Measurements from ENCODE around the gene BRPF1. TPM values are rescaled to one million over a fixed set of nuclear protein-coding genes. Genes with fewer than 3 reads are reported as not detected.

The BRPF1 gene
- total RNA-seq, 2 experiments from 2014 or later = 57.3 to 58.8 TPM

- no peak for ATAC-seq (ENCODE audit: low read depth)
- H3K4me3 Mint-ChIP-seq = no peak overlapping the region
- POLR2A ChIA-PET = no interaction called here
- peaks cover 5% of the 10 kb centered on the region for H3K4me1 Mint-ChIP-seq
- H3K36me3 Mint-ChIP-seq = no peaks in the 10 kb centered on the region
- DNase-seq = no peak
- H3K27me3 Mint-ChIP-seq = peaks cover 4% of the 10 kb centered on the region
- H3K9me3 Mint-ChIP-seq = no peaks in the 10 kb centered on the region
- no peak overlapping the region for H3K27ac Mint-ChIP-seq
These were observed 19.1 kb upstream of the BRPF1 start for GRCh38 chr3:9712415-9712814.

GRCh38 chr3:9713142-9713541 is 18.4 kb upstream of the BRPF1 start:
- Mint-ChIP-seq H3K4me1 (peaks cover 7% of the 10 kb centered on the region), H3K4me3 (no peak overlapping the region), H3K9me3 (no peaks in the 10 kb centered on the region), H3K36me3 (no peaks in the 10 kb centered on the region), H3K27ac (peak overlapping the region; percentile 35), H3K27me3 (peaks cover 5% of the 10 kb centered on the region)
- POLR2A ChIA-PET = no interaction called here
- ATAC-seq (ENCODE audit: low read depth) (no peak), DNase-seq (no peak)

GRCh38 chr3:9715136-9715535 is 16.4 kb upstream of the BRPF1 start:
- no peaks in the 10 kb centered on the region for H3K36me3 Mint-ChIP-seq
- no peak overlapping the region for H3K4me3 Mint-ChIP-seq
- H3K9me3 Mint-ChIP-seq = no peaks in the 10 kb centered on the region
- no peak for ATAC-seq (ENCODE audit: low read depth)
- POLR2A ChIA-PET = no interaction called here
- H3K27me3 Mint-ChIP-seq = peaks cover 6% of the 10 kb centered on the region
- peaks cover 7% of the 10 kb centered on the region for H3K4me1 Mint-ChIP-seq
- no peak for DNase-seq
- no peak overlapping the region for H3K27ac Mint-ChIP-seq

GRCh38 chr3:9715764-9716437 is 15.6 kb upstream of the BRPF1 start:
- DNase-seq = no peak
- Mint-ChIP-seq H3K27me3 (peaks cover 7% of the 10 kb centered on the region), H3K36me3 (no peaks in the 10 kb centered on the region), H3K4me3 (no peak overlapping the region), H3K9me3 (no peaks in the 10 kb centered on the region), H3K4me1 (peaks cover 3% of the 10 kb centered on the region), H3K27ac (no peak overlapping the region)
- ATAC-seq (ENCODE audit: low read depth) = peak; percentile 69
- POLR2A ChIA-PET = no interaction called here

- Mint-ChIP-seq H3K9me3 (no peaks in the 10 kb centered on the region), H3K4me3 (no peak overlapping the region), H3K27me3 (peaks cover 7% of the 10 kb centered on the region), H3K27ac (no peak overlapping the region), H3K36me3 (no peaks in the 10 kb centered on the region), H3K4me1 (peaks cover 3% of the 10 kb centered on the region)
- POLR2A ChIA-PET = no interaction called here
- DNase-seq = no peak
- no peak for ATAC-seq (ENCODE audit: low read depth)
These were observed 14.6 kb upstream of the BRPF1 start for GRCh38 chr3:9716801-9717555.

GRCh38 chr3:9717563-9717962 is 14.0 kb upstream of the BRPF1 start:
- DNase-seq (no peak), ATAC-seq (ENCODE audit: low read depth) (no peak)
- Mint-ChIP-seq H3K36me3 (no peaks in the 10 kb centered on the region), H3K4me1 (peaks cover 3% of the 10 kb centered on the region), H3K4me3 (no peak overlapping the region), H3K27me3 (peaks cover 10% of the 10 kb centered on the region), H3K9me3 (no peaks in the 10 kb centered on the region), H3K27ac (no peak overlapping the region)
- POLR2A ChIA-PET = no interaction called here

GRCh38 chr3:9718118-9718517 is 13.4 kb upstream of the BRPF1 start:
- no peak overlapping the region for H3K4me3 Mint-ChIP-seq
- POLR2A ChIA-PET = no interaction called here
- ATAC-seq (ENCODE audit: low read depth) = no peak

GRCh38 chr3:9721015-9721699 is 10.4 kb upstream of the BRPF1 start:
- Mint-ChIP-seq H3K4me1 (peaks cover 6% of the 10 kb centered on the region), H3K4me3 (no peak overlapping the region), H3K27me3 (peaks cover 8% of the 10 kb centered on the region), H3K27ac (no peak overlapping the region), H3K36me3 (no peaks in the 10 kb centered on the region), H3K9me3 (no peaks in the 10 kb centered on the region)
- no peak for DNase-seq
- no peak for ATAC-seq (ENCODE audit: low read depth)
- POLR2A ChIA-PET = no interaction called here

More at GRCh38 chr3:9718118-9718517, 13.4 kb upstream of the BRPF1 start:
- no peaks in the 10 kb centered on the region for H3K9me3 Mint-ChIP-seq
- peaks cover 12% of the 10 kb centered on the region for H3K27me3 Mint-ChIP-seq
- peaks cover 7% of the 10 kb centered on the region for H3K4me1 Mint-ChIP-seq
- no peak for DNase-seq
- no peak overlapping the region for H3K27ac Mint-ChIP-seq
- no peaks in the 10 kb centered on the region for H3K36me3 Mint-ChIP-seq

- POLR2A ChIA-PET = no interaction called here
- no peak overlapping the region for H3K27ac Mint-ChIP-seq
- ATAC-seq (ENCODE audit: low read depth) (no peak), DNase-seq (no peak)
- no peaks in the 10 kb centered on the region for H3K36me3 Mint-ChIP-seq
- H3K9me3 Mint-ChIP-seq = no peaks in the 10 kb centered on the region
- no peak overlapping the region for H3K4me3 Mint-ChIP-seq
- H3K27me3 Mint-ChIP-seq = peaks cover 8% of the 10 kb centered on the region
- peaks cover 6% of the 10 kb centered on the region for H3K4me1 Mint-ChIP-seq
These were observed 9.9 kb upstream of the BRPF1 start for GRCh38 chr3:9721700-9722060.

- H3K4me3 Mint-ChIP-seq = no peak overlapping the region
- H3K36me3 Mint-ChIP-seq = no peaks in the 10 kb centered on the region
- POLR2A ChIA-PET = interaction anchor here (0.6 to 1.4 kb wide), 2 partner anchors 24 to 259 kb away, joined by 3 to 5 read pairs; partner anchors contain the start of gene OGG1
- H3K27me3 Mint-ChIP-seq = peaks cover 5% of the 10 kb centered on the region
- no peak for ATAC-seq (ENCODE audit: low read depth)
- no peaks in the 10 kb centered on the region for H3K9me3 Mint-ChIP-seq
- peaks cover 28% of the 10 kb centered on the region for H3K4me1 Mint-ChIP-seq
- no peak overlapping the region for H3K27ac Mint-ChIP-seq
- no peak for DNase-seq
These were observed 5.6 kb upstream of the BRPF1 start for GRCh38 chr3:9725775-9726515.

GRCh38 chr3:9727041-9727595 is 4.4 kb upstream of the BRPF1 start:
- peak overlapping the region; percentile 75 for H3K27ac Mint-ChIP-seq
- no peaks in the 10 kb centered on the region for H3K36me3 Mint-ChIP-seq
- POLR2A ChIA-PET = interaction anchor here (0.6 to 1.6 kb wide), 5 partner anchors 22 to 364 kb away, joined by 3 to 9 read pairs (median 3); partner anchors contain the start of genes ARPC4, MTMR14 and OGG1
- peak; percentile 19 for ATAC-seq (ENCODE audit: low read depth)
- peak; percentile 57 for DNase-seq
- peaks cover 5% of the 10 kb centered on the region for H3K27me3 Mint-ChIP-seq
- H3K4me1 Mint-ChIP-seq = peaks cover 29% of the 10 kb centered on the region
- H3K9me3 Mint-ChIP-seq = no peaks in the 10 kb centered on the region
- H3K4me3 Mint-ChIP-seq = peak overlapping the region; percentile 81

- Mint-ChIP-seq H3K27me3 (peaks cover under 1% of the 10 kb centered on the region), H3K9me3 (no peaks in the 10 kb centered on the region), H3K36me3 (peaks cover 3% of the 10 kb centered on the region), H3K27ac (peak overlapping the region; percentile 75), H3K4me1 (peaks cover 33% of the 10 kb centered on the region), H3K4me3 (no peak overlapping the region)
- DNase-seq (no peak), ATAC-seq (ENCODE audit: low read depth) (no peak)
- POLR2A ChIA-PET = interaction anchor here (0.6 to 1.6 kb wide), 4 partner anchors 22 to 364 kb away, joined by 3 to 9 read pairs (median 4); partner anchors contain the start of genes ARPC4 and MTMR14
These were observed 3.8 kb upstream of the BRPF1 start for GRCh38 chr3:9727743-9728142.

GRCh38 chr3:9729419-9729818 is 2.1 kb upstream of the BRPF1 start:
- Mint-ChIP-seq H3K36me3 (peaks cover 7% of the 10 kb centered on the region), H3K27ac (no peak overlapping the region), H3K4me3 (no peak overlapping the region), H3K9me3 (no peaks in the 10 kb centered on the region), H3K4me1 (peaks cover 46% of the 10 kb centered on the region), H3K27me3 (no peaks in the 10 kb centered on the region)
- DNase-seq = no peak
- POLR2A ChIA-PET = interaction anchor here (1.2 kb wide), 1 partner anchor 79 kb away, joined by 4 read pairs; no protein-coding TSS in a partner anchor
- no peak for ATAC-seq (ENCODE audit: low read depth)

Measured in activated naive CD8-positive, alpha-beta T cell treated with anti-CD3 and anti-CD28 coated beads, Interleukin-2, amount 10 ng/mL, durations not matched to agents 7 days and 5 days (primary cell).